Pancreas (tissue), 10 donors: Measurements from ENCODE around the gene TMEM252. TPM values are rescaled to one million over a fixed set of nuclear protein-coding genes. Genes with fewer than 3 reads are reported as not detected.
A peak's percentile ranks its signal among the peaks of the same experiment; 100 is the strongest.

ENCODE experiments used
- ATAC-seq, 4 donors: fragments of 200-7000 bp; cut with Tn5 transposase; one replicate each; pipeline versions ENCODE4 v1.8.0 to v1.9.1; 2020; ENCODE audit warnings: mild to moderate bottlenecking in 4 of 4, moderate library complexity in 4 of 4
- DNase-seq, 6 donors: peaks; one replicate each; pipeline ENCODE4 v3.0.0-alpha.2; 2020
- FAIRE-seq: peaks from 2 replicates; lab custom pipeline; 2012; peaks lifted over from hg19 to GRCh38; lab: Jason Lieb, UNC
- H3K27ac ChIP-seq, 4 donors: fragments of 200-600 bp; sonication (generic); 1 replicate in 3 of 4; 2 replicates in 1 of 4; pipeline versions ENCODE4 v1.5.0 to v1.8.0; 2020
- H3K27me3 ChIP-seq, 4 donors: fragments of 200-600 bp; one replicate each; pipeline ENCODE4 v1.8.0; 2021
- H3K36me3 ChIP-seq, 3 donors: fragments of 200-600 bp; sonication (generic) in 1 of 3; one replicate each; pipeline versions ENCODE4 v1.5.0 to v1.8.0; 2020 to 2021
- H3K4me1 ChIP-seq, 3 donors: fragments of 200-600 bp; one replicate each; pipeline ENCODE4 v1.8.0; 2021
- H3K4me3 ChIP-seq, 4 donors: fragments of 200-600 bp; sonication (generic) in 2 of 4; one replicate each; pipeline versions ENCODE4 v1.5.0 to v1.8.0; 2020 to 2021
- H3K9me3 ChIP-seq, 4 donors: fragments of 200-600 bp; one replicate each; pipeline ENCODE4 v1.8.0; 2021
- WGBS, 2 donors: extraction: QIAGEN DNeasy Blood & Tissue Kit; methylation state at CpG; one replicate each; pipeline ENCODE4 v1.1.7; 2013; 5-methylcytosine and 5-hydroxymethylcytosine counted together
- intact Hi-C, 3 donors: fragments of 100-400 bp; cut with DNase I; formaldehyde crosslinking; loops; one replicate each; pipeline versions ENCODE4 v1.11.1 to v1.14.2; 2022
- polyA plus RNA-seq, 2 donors: library from polyadenylated mRNA; stranded (reverse); fragments of 200-250 nt; gene quantifications; one replicate each; pipeline ENCODE4 v1.2.3, GENCODE V29; 2013
- total RNA-seq, 6 donors: library from RNA; stranded (reverse); fragmentation: NEBNext Ultra II Directional in 4 of 6; extraction: Animal tissue kit (Norgen Biotek cat#: 25700) in 4 of 6; gene quantifications; one replicate each; pipeline versions ENCODE4 v1.2.1 to v1.2.4, GENCODE V29; 2021 to 2023
- TF ChIP-seq, protein P1 (sequence below), 4 donors: fragments of 200-600 bp; sonication (generic) in 3 of 4; IDR thresholded peaks; one replicate each; pipeline versions ENCODE4 v1.5.0 to v1.8.0; 2021; ENCODE audit warnings: antibody characterized with exemption in 4 of 4
- donor health status: healthy with polysubstance abuse.
- donor health status: DM: no; HTN: no; CAD: no; lungs with moderate emphysema.
- donor health status: DM: no; HTN: no; CAD: no.
- donor health status: control.
- donor health status: control.
- donor health status: Bipolar disorder and iron deficiency.
- donor health status: DM: yes; HTN: yes; CAD: no.
- donor health status: DM: no; HTN: no; CAD: no.
- donor health status: DM: no; HTN: no; CAD: no.
- donor health status: DM: yes; HTN: yes; CAD: no.

The TMEM252 gene
- total and polyA plus RNA-seq, 8 donors = not detected

DNA sequence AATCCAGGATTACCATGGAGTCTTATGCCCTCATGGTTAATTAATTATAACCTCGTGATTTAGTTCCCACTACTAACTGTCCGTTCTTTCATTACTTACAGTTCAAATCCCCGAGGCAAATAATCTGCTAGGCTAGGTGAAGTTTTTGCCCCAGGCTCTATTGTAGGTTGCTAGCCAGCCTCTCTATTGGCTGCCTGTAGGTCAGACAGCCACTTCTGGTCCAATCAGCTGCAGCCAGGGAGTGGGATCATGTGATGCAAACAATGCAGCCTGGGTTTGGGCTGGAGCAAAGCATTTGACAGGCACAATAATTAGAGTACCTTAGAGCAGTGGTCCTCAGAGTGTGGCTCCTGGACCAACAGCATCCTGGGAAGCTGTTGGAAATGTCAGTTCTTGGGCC lies 17.7 kb downstream of the TMEM252 start:
- H3K36me3 ChIP-seq = no peaks in the 10 kb centered on the region
- intact Hi-C loops = no loop called here
- 54 to 63% methylated on average over 3 of the region's 3 CpGs for WGBS, 2 donors
- ATAC-seq = no peak
- no peak overlapping the region for H3K27ac ChIP-seq
- TF ChIP-seq, protein P1, sequence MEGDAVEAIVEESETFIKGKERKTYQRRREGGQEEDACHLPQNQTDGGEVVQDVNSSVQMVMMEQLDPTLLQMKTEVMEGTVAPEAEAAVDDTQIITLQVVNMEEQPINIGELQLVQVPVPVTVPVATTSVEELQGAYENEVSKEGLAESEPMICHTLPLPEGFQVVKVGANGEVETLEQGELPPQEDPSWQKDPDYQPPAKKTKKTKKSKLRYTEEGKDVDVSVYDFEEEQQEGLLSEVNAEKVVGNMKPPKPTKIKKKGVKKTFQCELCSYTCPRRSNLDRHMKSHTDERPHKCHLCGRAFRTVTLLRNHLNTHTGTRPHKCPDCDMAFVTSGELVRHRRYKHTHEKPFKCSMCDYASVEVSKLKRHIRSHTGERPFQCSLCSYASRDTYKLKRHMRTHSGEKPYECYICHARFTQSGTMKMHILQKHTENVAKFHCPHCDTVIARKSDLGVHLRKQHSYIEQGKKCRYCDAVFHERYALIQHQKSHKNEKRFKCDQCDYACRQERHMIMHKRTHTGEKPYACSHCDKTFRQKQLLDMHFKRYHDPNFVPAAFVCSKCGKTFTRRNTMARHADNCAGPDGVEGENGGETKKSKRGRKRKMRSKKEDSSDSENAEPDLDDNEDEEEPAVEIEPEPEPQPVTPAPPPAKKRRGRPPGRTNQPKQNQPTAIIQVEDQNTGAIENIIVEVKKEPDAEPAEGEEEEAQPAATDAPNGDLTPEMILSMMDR (IDR thresholded peaks at IDR 0.05) = no peak
- no peaks in the 10 kb centered on the region for H3K4me1 ChIP-seq
- H3K4me3 ChIP-seq = no peak overlapping the region
- no peak for FAIRE-seq
- no peak for DNase-seq
- H3K27me3 ChIP-seq = no peaks in the 10 kb centered on the region
- no peaks in the 10 kb centered on the region for H3K9me3 ChIP-seq

DNA sequence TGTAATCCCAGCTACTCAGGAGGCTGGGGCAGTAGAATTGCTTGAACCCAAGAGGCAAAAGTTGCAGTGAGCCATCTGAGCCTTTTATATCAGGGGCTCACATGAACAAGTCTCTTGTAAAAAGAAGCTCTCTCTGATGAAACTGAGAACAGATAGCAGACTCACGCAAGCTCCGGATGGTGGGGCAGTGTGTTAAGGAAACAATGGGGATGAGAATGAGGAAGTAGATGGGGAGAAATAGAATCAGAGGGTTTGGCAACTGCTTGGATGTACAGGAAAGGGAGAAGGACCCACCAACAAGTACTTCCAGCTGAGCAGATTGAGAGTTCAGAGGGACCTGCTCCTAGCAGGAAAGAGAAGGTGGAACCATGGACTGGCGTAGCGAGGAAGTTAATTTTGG lies 18.6 kb downstream of the TMEM252 start:
- Histone ChIP-seq H3K36me3 (no peaks in the 10 kb centered on the region), H3K27me3 (no peaks in the 10 kb centered on the region), H3K9me3 (no peaks in the 10 kb centered on the region), H3K4me3 (no peak overlapping the region), H3K27ac (no peak overlapping the region), H3K4me1 (no peaks in the 10 kb centered on the region)
- DNase-seq (no peak), FAIRE-seq (no peak), ATAC-seq (peak in 2 of 4 donors; percentile 26 to 29)
- 53 to 61% methylated on average over 4 of the region's 4 CpGs for WGBS, 2 donors
- intact Hi-C loops = no loop called here
- TF ChIP-seq, protein P1 (IDR thresholded peaks at IDR 0.05) = no peak

DNA sequence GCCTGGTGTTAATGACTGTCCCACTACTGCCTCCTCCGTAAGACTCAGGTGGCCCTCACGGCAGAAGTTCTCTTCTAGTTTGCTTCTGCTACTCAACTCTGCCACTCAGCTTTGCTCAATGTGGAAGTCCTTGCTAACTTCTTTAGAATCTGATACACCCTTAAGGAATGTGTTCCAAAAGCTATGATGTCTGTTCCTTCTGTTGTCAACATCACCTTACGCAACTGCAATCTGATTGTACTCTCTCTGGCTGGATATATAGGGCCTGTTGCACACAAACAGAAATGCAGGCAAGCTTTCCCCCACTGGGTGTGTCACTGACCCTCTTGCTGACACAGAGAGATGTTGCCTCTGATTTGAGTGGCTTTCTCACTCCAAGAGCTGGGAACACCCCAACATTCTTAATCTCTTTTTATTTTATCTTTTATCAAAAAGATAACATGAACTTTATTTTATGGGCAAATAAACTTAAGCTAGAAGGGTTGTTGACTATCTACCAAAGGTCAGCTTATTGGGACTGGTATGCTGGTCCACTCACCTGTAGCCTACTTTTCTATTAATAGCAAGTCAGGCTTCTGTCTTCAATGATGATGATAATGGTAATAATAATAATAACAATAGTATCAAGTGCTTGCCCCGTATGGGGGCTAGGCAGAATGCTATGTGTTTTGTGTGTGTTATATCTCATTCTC lies 25.2 kb downstream of the TMEM252 start:
- FAIRE-seq = no peak
- H3K4me3 ChIP-seq = no peak overlapping the region
- 83 to 87% methylated on average over 4 of the region's 4 CpGs for WGBS, 2 donors
- H3K27me3 ChIP-seq = no peaks in the 10 kb centered on the region
- intact Hi-C loops = no loop called here
- TF ChIP-seq, protein P1 (IDR thresholded peaks at IDR 0.05) = no peak
- no peak for DNase-seq
- H3K36me3 ChIP-seq = no peaks in the 10 kb centered on the region
- H3K4me1 ChIP-seq = no peaks in the 10 kb centered on the region
- no peak for ATAC-seq
- H3K27ac ChIP-seq = no peak overlapping the region
- H3K9me3 ChIP-seq = no peaks in the 10 kb centered on the region

DNA sequence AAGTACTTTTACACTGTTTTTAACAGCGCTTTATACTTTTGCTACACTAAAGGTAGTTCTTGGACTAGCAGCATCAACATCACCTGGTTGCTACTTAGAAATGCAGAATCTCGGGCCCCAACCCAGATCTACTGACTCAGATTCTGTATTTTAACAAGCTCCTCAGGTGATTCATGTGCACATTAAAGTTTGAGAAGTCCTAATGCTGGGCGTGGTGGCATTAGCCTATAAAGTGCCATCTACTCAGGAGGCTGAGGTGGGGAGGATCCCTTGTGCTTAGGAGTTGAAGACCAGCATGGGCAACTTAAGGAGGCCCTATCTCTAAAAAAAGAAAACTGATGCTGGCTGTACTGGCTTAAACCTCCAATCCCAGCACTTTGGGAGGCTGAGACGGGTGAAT lies 26.7 kb downstream of the TMEM252 start:
- DNase-seq = no peak
- Histone ChIP-seq H3K36me3 (no peaks in the 10 kb centered on the region), H3K4me1 (no peaks in the 10 kb centered on the region), H3K27me3 (no peaks in the 10 kb centered on the region), H3K27ac (no peak overlapping the region), H3K4me3 (no peak overlapping the region), H3K9me3 (no peaks in the 10 kb centered on the region)
- intact Hi-C loops = no loop called here
- no peak for ATAC-seq
- 82 to 91% methylated on average over 4 of the region's 4 CpGs for WGBS, 2 donors
- TF ChIP-seq, protein P1 (IDR thresholded peaks at IDR 0.05) = no peak
- no peak for FAIRE-seq

DNA sequence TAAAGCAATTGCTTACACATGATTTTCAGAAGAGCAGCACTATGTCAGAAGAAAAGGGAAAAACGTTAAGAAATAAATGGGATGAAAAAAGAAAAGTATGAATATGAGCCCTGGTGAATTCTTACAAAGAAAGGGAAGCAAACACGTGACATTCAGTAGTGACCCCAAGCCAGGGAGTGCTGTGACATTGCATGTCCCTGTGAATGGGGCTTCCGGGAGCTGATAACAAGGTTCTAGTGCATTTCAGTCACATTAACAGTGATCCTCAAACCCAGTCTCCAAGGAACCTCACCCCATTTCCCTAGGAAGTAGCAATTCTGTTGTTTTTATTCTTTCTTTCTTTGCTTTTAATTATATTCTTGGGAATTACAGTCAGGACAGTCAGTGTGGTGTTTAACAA lies 27.3 kb downstream of the TMEM252 start:
- TF ChIP-seq, protein P1 (IDR thresholded peaks at IDR 0.05) = no peak
- intact Hi-C loops = no loop called here
- 71 to 73% methylated on average over 3 of the region's 3 CpGs for WGBS, 2 donors
- ATAC-seq (no peak), DNase-seq (no peak), FAIRE-seq (no peak)
- H3K4me3 ChIP-seq = no peak overlapping the region
- no peak overlapping the region for H3K27ac ChIP-seq
- H3K4me1 ChIP-seq = no peaks in the 10 kb centered on the region
- H3K27me3 ChIP-seq = no peaks in the 10 kb centered on the region
- H3K36me3 ChIP-seq = no peaks in the 10 kb centered on the region
- no peaks in the 10 kb centered on the region for H3K9me3 ChIP-seq
